ENCODE results near the gene B3GNT5.
A peak's percentile ranks its signal among the peaks of the same experiment; 100 is the strongest.

Gene B3GNT5

GRCh38 chr3:183267140-183267539 lies 14.1 kb downstream of the B3GNT5 start:
- no peak for DNase-seq

GRCh38 chr3:183268366-183268765 lies 15.3 kb downstream of the B3GNT5 start:
- no peak for DNase-seq

- DNase-seq: no peak
Measured at GRCh38 chr3:183269345-183269744, 16.3 kb downstream of the B3GNT5 start.

DNA sequence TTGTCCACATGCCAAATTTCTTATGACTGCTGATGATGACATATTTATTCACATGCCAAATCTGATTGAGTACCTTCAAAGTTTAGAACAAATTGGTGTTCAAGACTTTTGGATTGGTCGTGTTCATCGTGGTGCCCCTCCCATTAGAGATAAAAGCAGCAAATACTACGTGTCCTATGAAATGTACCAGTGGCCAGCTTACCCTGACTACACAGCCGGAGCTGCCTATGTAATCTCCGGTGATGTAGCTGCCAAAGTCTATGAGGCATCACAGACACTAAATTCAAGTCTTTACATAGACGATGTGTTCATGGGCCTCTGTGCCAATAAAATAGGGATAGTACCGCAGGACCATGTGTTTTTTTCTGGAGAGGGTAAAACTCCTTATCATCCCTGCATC lies 17.3 kb downstream of the B3GNT5 start:
- DNase-seq: no peak

DNA sequence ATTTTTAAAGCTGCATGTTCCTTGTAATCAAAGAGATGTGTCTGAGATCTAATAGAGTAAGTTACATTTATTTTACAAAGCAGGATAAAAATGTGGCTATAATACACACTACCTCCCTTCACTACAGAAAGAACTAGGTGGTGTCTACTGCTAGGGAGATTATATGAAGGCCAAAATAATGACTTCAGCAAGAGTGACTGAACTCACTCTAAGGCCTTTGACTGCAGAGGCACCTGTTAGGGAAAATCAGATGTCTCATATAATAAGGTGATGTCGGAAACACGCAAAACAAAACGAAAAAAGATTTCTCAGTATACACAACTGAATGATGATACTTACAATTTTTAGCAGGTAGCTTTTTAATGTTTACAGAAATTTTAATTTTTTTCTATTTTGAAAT lies 19.1 kb downstream of the B3GNT5 start:
- no peak for DNase-seq

GRCh38 chr3:183272791-183273190 lies 19.7 kb downstream of the B3GNT5 start:
- DNase-seq: no peak

- DNase-seq: no peak
Measured at GRCh38 chr3:183274609-183275008, 21.6 kb downstream of the B3GNT5 start.

GRCh38 chr3:183275418-183275817 lies 22.4 kb downstream of the B3GNT5 start:
- DNase-seq: no peak

GRCh38 chr3:183275937-183276336 lies 22.9 kb downstream of the B3GNT5 start:
- DNase-seq: no peak

DNA sequence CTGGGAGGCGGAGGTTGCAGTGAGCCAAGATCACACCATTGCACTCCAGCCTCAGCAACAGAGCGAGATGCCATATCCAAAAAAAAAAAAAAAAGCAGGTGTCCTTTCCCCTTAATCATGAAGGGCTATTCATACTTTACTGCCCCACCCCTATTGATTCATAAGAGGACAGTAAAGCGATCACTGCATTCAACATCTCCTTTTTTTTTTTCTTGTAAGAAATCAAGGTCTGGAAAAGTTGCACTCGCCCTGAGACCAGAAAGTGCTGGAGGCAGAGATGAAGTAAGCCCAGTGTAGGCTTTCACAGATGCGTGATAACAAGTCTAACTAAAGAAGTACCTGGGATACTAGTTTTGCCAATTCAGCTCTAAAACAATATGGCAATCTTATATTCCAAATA lies 24.2 kb downstream of the B3GNT5 start:
- DNase-seq: no peak

GRCh38 chr3:183278479-183279088 lies 25.5 kb downstream of the B3GNT5 start:
- no peak for DNase-seq

DNA sequence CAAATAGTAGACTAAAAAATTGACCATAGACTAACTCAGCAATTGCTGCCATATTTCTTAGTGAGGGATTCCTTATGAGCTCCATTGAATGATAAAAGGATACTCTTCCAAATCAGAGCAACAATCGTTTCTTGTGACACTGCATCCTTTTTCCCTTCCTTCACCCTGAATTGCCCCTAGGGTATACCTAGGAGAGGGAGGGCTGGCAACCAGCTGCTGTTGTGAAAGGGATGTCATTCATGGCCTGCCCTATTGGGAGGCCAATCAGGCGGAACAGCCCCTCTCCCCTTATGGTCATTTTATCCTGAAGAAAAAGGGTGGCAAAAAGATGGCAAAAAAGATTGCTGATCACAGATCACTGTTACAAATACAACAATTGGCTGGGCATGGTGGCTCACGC lies 26.3 kb downstream of the B3GNT5 start:
- no peak for DNase-seq

DNA sequence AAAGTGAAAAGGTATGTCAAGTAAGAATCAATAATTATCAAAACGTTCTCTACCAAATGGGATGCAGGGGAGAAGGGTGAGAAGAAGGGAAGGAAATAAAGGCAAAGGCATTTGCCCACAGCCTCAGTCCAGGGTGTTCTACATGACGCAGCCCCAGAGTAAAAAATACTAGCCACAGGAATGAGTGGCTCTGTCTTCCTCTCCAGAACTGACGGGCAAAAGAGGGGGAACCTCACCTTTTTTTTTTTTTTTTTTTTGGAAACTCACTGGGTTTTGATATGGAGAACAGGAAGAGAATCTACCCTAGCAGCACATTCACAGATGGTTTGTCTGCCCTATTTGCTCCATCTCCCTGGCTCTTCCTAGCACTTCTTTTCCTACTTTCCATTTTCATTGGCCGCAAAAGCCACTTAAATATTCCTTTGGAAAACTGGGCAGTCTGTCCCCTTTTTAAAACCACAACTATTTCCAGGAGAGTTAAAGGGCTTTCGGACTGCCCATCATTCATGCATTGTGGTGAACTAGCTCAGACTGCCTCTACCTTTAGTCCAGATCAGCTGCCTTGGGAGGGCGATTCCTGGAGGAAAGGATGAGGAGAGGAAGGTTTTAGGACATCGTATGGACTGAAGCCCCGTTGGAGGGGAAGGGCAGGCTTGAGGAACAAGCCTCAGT lies 28.2 kb downstream of the B3GNT5 start:
- no peak for DNase-seq

DNA sequence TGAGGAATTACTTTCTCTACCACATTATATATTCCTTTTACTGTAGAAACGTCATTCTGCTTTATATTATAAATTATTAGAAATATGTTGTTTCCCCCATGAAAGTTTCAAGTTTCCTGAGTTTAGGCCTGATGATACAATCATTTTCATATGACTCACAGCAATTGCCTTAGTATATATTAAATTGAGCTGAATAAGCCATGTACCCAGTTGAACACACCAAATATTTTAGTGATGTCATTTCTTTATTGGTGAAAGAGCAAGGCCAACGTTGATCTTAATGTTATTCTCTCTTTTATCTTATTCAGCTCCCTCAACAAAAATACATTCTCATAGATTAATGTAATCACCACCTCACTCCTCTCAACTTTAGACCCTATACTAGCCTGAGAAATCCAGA lies 30.8 kb downstream of the B3GNT5 start:
- DNase-seq: no peak

DNA sequence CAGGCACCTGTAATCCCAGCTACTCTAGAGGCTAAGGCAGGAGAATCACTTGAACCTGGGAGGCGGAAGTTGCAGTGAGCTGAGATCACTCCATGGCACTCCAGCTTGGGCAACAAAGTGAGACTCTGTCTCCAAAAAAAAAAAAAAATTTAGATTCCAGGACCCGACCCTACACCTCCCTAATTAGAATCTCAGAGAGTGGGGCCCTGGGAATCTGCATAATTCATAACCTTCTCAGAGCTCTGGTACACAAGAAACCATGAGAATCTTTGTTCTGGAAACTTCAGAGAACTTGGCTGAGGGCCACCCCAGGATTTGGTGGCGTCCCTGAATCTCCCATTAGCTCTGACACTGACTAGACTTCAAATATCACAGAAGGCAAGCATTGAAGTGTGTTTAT lies 31.5 kb downstream of the B3GNT5 start:
- no peak for DNase-seq

DNA sequence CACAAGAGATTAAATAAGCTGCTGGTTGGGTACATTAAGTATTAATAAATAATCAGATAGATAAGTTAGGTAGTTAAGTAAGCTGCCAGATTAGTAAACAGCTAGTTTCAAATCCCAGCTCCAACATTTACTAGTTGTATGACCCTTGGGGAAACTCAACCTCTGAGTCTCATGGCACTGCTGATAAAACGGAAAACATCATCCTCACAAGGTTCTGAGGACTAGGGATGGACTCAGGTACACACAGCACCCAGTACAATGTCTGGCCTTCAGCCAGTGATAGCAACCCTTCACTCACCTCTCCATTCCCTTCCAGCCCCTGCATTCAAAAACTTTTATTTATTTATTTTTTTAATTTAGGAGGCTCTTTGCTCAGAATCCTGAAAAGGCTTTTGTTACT lies 32.3 kb downstream of the B3GNT5 start:
- DNase-seq: no peak

- peak; percentile 92 for DNase-seq
Measured at GRCh38 chr3:183285828-183286457, 32.9 kb downstream of the B3GNT5 start.

DNA sequence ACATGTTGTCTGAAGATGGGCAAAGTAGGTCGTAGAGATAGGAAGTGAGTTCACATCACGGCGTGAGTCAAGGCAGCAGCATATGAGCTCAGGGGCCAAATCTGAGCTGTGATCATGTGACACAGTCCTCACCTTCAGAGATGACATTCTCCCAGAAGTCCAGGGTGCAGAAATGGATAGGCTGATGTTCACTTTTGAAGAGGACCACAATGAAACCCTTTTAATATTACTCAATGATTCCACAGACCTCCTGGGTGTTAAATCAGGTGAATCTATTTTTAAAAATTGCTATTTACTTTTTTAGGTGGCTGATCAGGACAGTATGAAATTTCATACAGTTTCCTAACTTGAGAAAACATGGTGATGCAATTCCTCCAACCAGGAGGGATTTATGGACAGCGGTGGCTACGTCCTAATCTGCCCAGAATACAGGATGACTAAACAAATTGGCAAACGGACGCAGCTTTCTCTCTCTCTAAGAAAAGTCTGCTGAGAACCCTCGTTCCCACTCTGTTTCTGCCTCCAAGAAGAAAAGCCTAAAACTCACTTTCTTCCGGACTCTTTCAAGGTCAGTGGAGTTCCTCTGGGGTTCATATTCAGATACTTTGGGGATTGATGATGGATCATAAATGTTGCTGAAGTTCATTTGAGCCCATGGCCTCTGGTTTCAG lies 34.4 kb downstream of the B3GNT5 start:
- DNase-seq: no peak

GRCh38 chr3:183288117-183288516 lies 35.1 kb downstream of the B3GNT5 start:
- DNase-seq: no peak

GRCh38 chr3:183290216-183290615 lies 37.2 kb downstream of the B3GNT5 start:
- no peak for DNase-seq

GRCh38 chr3:183291497-183292031 lies 38.5 kb downstream of the B3GNT5 start:
- no peak for DNase-seq

GRCh38 chr3:183293966-183294365 lies 40.9 kb downstream of the B3GNT5 start:
- DNase-seq: no peak

DNA sequence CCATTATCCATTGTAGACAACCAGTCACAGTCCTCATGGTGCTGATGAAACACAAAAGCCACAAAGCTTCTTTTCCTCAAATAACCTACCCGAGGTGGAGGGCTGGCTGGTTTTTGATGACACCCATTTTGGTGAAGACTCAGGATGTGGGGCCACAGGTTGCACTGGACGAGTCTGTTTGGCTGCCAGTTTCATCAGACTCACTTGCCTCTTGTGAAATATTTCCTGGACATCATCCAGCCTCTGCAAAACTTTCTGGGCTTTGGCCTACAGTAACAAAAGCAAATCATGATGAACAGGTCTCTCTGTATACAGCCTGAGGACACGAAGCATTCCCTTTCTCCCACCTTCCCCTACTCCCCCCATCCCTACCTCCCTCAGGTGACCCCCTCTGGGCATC lies 42.2 kb downstream of the B3GNT5 start:
- no peak for DNase-seq

- DNase-seq: no peak
Measured at GRCh38 chr3:183296944-183297343, 43.9 kb downstream of the B3GNT5 start.
